ENCODE results near the gene PEMT.

- TF ChIP-seq EZH2 (IDR thresholded peaks at IDR 0.05; ENCODE audit: low read length, missing control alignments) (no peak), CTCF (conservative IDR thresholded peaks at IDR 0.05 in 1 of 2, IDR thresholded peaks at IDR 0.05 in 1 of 2; ENCODE audit: low read depth in 1 of 2, low read length in 2 of 2) (no peak)
Observed at GRCh38 chr17:17513626-17514025, 77.9 kb downstream of the PEMT start.

Data from fibroblast of lung (primary cell).